ENCODE measurements around the gene ZNF410. TPM values are rescaled to one million over a fixed set of nuclear protein-coding genes. Genes with fewer than 3 reads are reported as not detected.
"Not testable (repeated sequence)": the region's sequence is repeated elsewhere in the genome, so short reads cannot be mapped to it uniquely, and the experiment has no call there.

The ZNF410 gene
- total RNA-seq, 3 donors from 2014 or later = 38.3 to 47.2 (median 45.1) TPM

- DNase-seq (no peak), ATAC-seq (no peak)
- H3K4me3 ChIP-seq = no peak overlapping the region
- no peaks in the 10 kb centered on the region for H3K36me3 ChIP-seq (ENCODE audit: low read depth)
- intact Hi-C loops (cut with DNase I, micrococcal nuclease) = no loop called here
- no peak for TF ChIP-seq CTCF (IDR thresholded peaks at IDR 0.05)
- no peaks in the 10 kb centered on the region for H3K9me3 ChIP-seq
- H3K4me1 ChIP-seq (ENCODE audit: low read depth) = peaks cover 10% of the 10 kb centered on the region
Observed at GRCh38 chr14:73887694-73888459, 1.2 kb downstream of the ZNF410 start.

GRCh38 chr14:73888460-73888725, 1.7 kb downstream of the ZNF410 start:
- DNase-seq = no peak
- ATAC-seq = no peak
- Histone ChIP-seq H3K9me3 (no peaks in the 10 kb centered on the region), H3K4me1 (ENCODE audit: low read depth) (peaks cover 10% of the 10 kb centered on the region), H3K4me3 (no peak overlapping the region), H3K36me3 (ENCODE audit: low read depth) (no peaks in the 10 kb centered on the region)
- intact Hi-C loops (cut with DNase I, micrococcal nuclease) = no loop called here
- TF ChIP-seq CTCF (IDR thresholded peaks at IDR 0.05) = no peak

- Histone ChIP-seq H3K36me3 (ENCODE audit: low read depth) (no peaks in the 10 kb centered on the region), H3K9me3 (no peaks in the 10 kb centered on the region), H3K4me1 (ENCODE audit: low read depth) (peaks cover 10% of the 10 kb centered on the region), H3K4me3 (no peak overlapping the region)
- TF ChIP-seq CTCF (IDR thresholded peaks at IDR 0.05) = no peak
- no peak for ATAC-seq
- intact Hi-C loops (cut with DNase I, micrococcal nuclease) = no loop called here
- no peak for DNase-seq
Observed at GRCh38 chr14:73888971-73889370, 2.3 kb downstream of the ZNF410 start.

- ATAC-seq (no peak), DNase-seq (no peak)
- no peaks in the 10 kb centered on the region for H3K9me3 ChIP-seq
- intact Hi-C loops (cut with DNase I, micrococcal nuclease) = no loop called here
- H3K4me1 ChIP-seq (ENCODE audit: low read depth) = peaks cover 10% of the 10 kb centered on the region
- H3K4me3 ChIP-seq = no peak overlapping the region
- no peaks in the 10 kb centered on the region for H3K36me3 ChIP-seq (ENCODE audit: low read depth)
- no peak for TF ChIP-seq CTCF (IDR thresholded peaks at IDR 0.05)
Observed at GRCh38 chr14:73889376-73889775, 2.7 kb downstream of the ZNF410 start.

- H3K36me3 ChIP-seq (ENCODE audit: low read depth); intact Hi-C loops (cut with DNase I, micrococcal nuclease); DNase-seq; H3K4me1 ChIP-seq (ENCODE audit: low read depth); ATAC-seq; H3K9me3 ChIP-seq; H3K4me3 ChIP-seq: not testable (repeated sequence)
Observed at GRCh38 chr14:73894180-73894687, 7.6 kb downstream of the ZNF410 start.

- Histone ChIP-seq H3K4me3 (no peak overlapping the region), H3K36me3 (ENCODE audit: low read depth) (peaks cover 3% of the 10 kb centered on the region), H3K4me1 (ENCODE audit: low read depth) (no peaks in the 10 kb centered on the region), H3K9me3 (no peaks in the 10 kb centered on the region)
- DNase-seq (no peak), ATAC-seq (no peak)
- intact Hi-C loops (cut with DNase I, micrococcal nuclease) = no loop called here
- TF ChIP-seq CTCF (IDR thresholded peaks at IDR 0.05) = no peak
Observed at GRCh38 chr14:73895939-73896338, 9.3 kb downstream of the ZNF410 start.

Measured in mucosa of descending colon (tissue), 3 donors.